Prostate gland (tissue), 2 donors: Measurements from ENCODE around the gene EFS.

Experiments
- POLR2A ChIP-seq: fragments of 450-650 bp; IDR thresholded peaks from one replicate; pipeline ENCODE4 v1.6.1; 2016; ENCODE audit warnings: antibody characterized with exemption, mild to moderate bottlenecking
- POLR2AphosphoS5 ChIP-seq: sonication (generic); formaldehyde crosslinking; IDR thresholded peaks from one replicate; pipeline ENCODE4 v1.6.1; 2017; ENCODE audit warnings: antibody characterized with exemption
- TF ChIP-seq, protein P1 (sequence below), 4 experiments: fragments of 200-600 bp in 2 of 4; fragments of 450-650 bp in 2 of 4; sonication (generic) in 2 of 4; IDR thresholded peaks; 1 replicate in 3 of 4; 2 replicates in 1 of 4; pipeline ENCODE4 v1.5.1; 2016 to 2019; ENCODE audit warnings: antibody characterized with exemption in 4 of 4, mild to moderate bottlenecking in 2 of 4, moderate library complexity in 2 of 4

DNA sequence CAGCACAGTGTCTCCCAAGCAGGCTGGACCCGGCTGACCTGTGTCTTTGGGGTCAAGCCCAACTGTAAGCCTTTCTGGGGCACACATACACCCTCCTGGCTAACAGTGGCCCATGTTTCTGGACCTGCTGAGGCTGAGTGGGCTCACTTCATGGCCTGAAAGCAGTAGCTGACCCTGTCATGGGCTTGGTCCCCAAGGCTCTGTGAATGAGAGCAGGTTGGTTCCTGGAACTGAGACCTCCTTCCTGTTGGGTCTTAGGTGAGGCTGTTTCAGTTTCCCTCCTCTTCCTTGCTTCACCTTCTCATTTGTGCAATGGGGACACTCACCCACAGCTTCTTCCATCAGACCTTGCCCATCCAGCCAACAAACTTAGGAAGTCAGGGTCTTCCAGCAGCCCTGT is 6.9 kb upstream of the EFS start:
- TF ChIP-seq, protein P1, sequence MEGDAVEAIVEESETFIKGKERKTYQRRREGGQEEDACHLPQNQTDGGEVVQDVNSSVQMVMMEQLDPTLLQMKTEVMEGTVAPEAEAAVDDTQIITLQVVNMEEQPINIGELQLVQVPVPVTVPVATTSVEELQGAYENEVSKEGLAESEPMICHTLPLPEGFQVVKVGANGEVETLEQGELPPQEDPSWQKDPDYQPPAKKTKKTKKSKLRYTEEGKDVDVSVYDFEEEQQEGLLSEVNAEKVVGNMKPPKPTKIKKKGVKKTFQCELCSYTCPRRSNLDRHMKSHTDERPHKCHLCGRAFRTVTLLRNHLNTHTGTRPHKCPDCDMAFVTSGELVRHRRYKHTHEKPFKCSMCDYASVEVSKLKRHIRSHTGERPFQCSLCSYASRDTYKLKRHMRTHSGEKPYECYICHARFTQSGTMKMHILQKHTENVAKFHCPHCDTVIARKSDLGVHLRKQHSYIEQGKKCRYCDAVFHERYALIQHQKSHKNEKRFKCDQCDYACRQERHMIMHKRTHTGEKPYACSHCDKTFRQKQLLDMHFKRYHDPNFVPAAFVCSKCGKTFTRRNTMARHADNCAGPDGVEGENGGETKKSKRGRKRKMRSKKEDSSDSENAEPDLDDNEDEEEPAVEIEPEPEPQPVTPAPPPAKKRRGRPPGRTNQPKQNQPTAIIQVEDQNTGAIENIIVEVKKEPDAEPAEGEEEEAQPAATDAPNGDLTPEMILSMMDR (IDR thresholded peaks at IDR 0.05), result no peak
- TF ChIP-seq POLR2A, result no peak
- TF ChIP-seq POLR2AphosphoS5, result no peak
